ENCODE measurements around the gene GAK. TPM values are rescaled to one million over a fixed set of nuclear protein-coding genes. Genes with fewer than 3 reads are reported as not detected.

The GAK gene
- total RNA-seq, 3 donors from 2014 or later (not counting 1 experiment from before 2014, with no cell fraction given) = 349 to 358 (median 349) TPM

- TF ChIP-seq CTCF (IDR thresholded peaks at IDR 0.05) = no peak
- Histone ChIP-seq H3K36me3 (ENCODE audit: control insufficient read depth, insufficient read depth, low read length) (peaks cover 15% of the 10 kb centered on the region), H3K4me3 (ENCODE audit: low read length) (no peak overlapping the region), H3K4me1 (ENCODE audit: control insufficient read depth, insufficient read depth, low read length) (peaks cover 11% of the 10 kb centered on the region), H3K27ac (ENCODE audit: low read length) (no peak overlapping the region), H3K9me3 (ENCODE audit: control insufficient read depth, insufficient read depth, low read length) (no peaks in the 10 kb centered on the region), H3K27me3 (ENCODE audit: control insufficient read depth, insufficient read depth, low read length) (no peaks in the 10 kb centered on the region)
- Mint-ChIP-seq H3K36me3 (no peaks in the 10 kb centered on the region), H3K9me3 (no peaks in the 10 kb centered on the region), H3K27ac (no peak overlapping the region), H3K4me3 (no peak overlapping the region), H3K27me3 (ENCODE audit: low read depth in 2 of 2) (no peaks in the 10 kb centered on the region), H3K4me1 (peaks cover 18 to 31% of the 10 kb centered on the region in 2 donors)
- 92% methylated on average over 28 of the region's 30 CpGs for WGBS (ENCODE audit: insufficient coverage)
- intact Hi-C loops (cut with micrococcal nuclease) = no loop called here
- no peak for ATAC-seq
- DNase-seq = no peak
These were observed 18.3 kb upstream of the GAK start for GRCh38 chr4:950136-951020.

GRCh38 chr4:949656-950055 lies 17.5 kb upstream of the GAK start:
- Histone ChIP-seq H3K4me1 (ENCODE audit: control insufficient read depth, insufficient read depth, low read length) (peaks cover 11% of the 10 kb centered on the region), H3K27ac (ENCODE audit: low read length) (no peak overlapping the region), H3K36me3 (ENCODE audit: control insufficient read depth, insufficient read depth, low read length) (peaks cover 10% of the 10 kb centered on the region), H3K9me3 (ENCODE audit: control insufficient read depth, insufficient read depth, low read length) (no peaks in the 10 kb centered on the region), H3K27me3 (ENCODE audit: control insufficient read depth, insufficient read depth, low read length) (no peaks in the 10 kb centered on the region), H3K4me3 (ENCODE audit: low read length) (no peak overlapping the region)
- no peak for TF ChIP-seq CTCF (IDR thresholded peaks at IDR 0.05)
- no peak for ATAC-seq
- Mint-ChIP-seq H3K4me1 (peaks cover 19 to 34% of the 10 kb centered on the region in 2 donors), H3K27me3 (ENCODE audit: low read depth in 2 of 2) (no peaks in the 10 kb centered on the region), H3K4me3 (no peak overlapping the region), H3K27ac (no peak overlapping the region), H3K36me3 (no peaks in the 10 kb centered on the region), H3K9me3 (no peaks in the 10 kb centered on the region)
- DNase-seq = no peak
- intact Hi-C loops (cut with micrococcal nuclease) = no loop called here
- WGBS (ENCODE audit: insufficient coverage) = 96% methylated on average over 20 of the region's 20 CpGs

GRCh38 chr4:948936-949300 lies 16.8 kb upstream of the GAK start:
- Mint-ChIP-seq H3K27ac (no peak overlapping the region), H3K4me1 (peaks cover 19 to 34% of the 10 kb centered on the region in 2 donors), H3K4me3 (no peak overlapping the region), H3K27me3 (ENCODE audit: low read depth in 2 of 2) (no peaks in the 10 kb centered on the region), H3K36me3 (no peaks in the 10 kb centered on the region), H3K9me3 (no peaks in the 10 kb centered on the region)
- Histone ChIP-seq H3K27ac (ENCODE audit: low read length) (no peak overlapping the region), H3K9me3 (ENCODE audit: control insufficient read depth, insufficient read depth, low read length) (no peaks in the 10 kb centered on the region), H3K27me3 (ENCODE audit: control insufficient read depth, insufficient read depth, low read length) (no peaks in the 10 kb centered on the region), H3K4me1 (ENCODE audit: control insufficient read depth, insufficient read depth, low read length) (peaks cover 11% of the 10 kb centered on the region), H3K36me3 (ENCODE audit: control insufficient read depth, insufficient read depth, low read length) (peaks cover 9% of the 10 kb centered on the region), H3K4me3 (ENCODE audit: low read length) (no peak overlapping the region)
- DNase-seq (no peak), ATAC-seq (no peak)
- intact Hi-C loops (cut with micrococcal nuclease) = no loop called here
- TF ChIP-seq CTCF (IDR thresholded peaks at IDR 0.05) = no peak
- WGBS (ENCODE audit: insufficient coverage) = 96% methylated on average over 13 of the region's 13 CpGs

Data from natural killer cell (primary cell).